PC-3 (cell line): Measurements from ENCODE around the gene TEX11.

Experiments used
- CTCF ChIP-seq: fragments of 300-600 bp; sonication (generic); conservative IDR thresholded peaks from 2 replicates; pipeline ENCODE4 v1.5.1; 2017; ENCODE audit warnings: antibody characterized with exemption, low read depth, mild to moderate bottlenecking, low read length
- EZH2 ChIP-seq: fragments of 300-600 bp; sonication (generic); IDR thresholded peaks from one replicate; pipeline ENCODE4 v1.6.1; 2017; ENCODE audit warnings: antibody characterized with exemption, mild to moderate bottlenecking, low read length; ENCODE audit not compliant: unreplicated experiment
- EZH2phosphoT487 ChIP-seq: fragments of 300-600 bp; sonication (generic); IDR thresholded peaks from 2 replicates; pipeline ENCODE4 v1.6.1; 2018; ENCODE audit warnings: mild to moderate bottlenecking, antibody characterized with exemption, low read length, borderline replicate concordance

GRCh38 chrX:70500826-70501225 lies 407.7 kb downstream of the TEX11 start:
- TF ChIP-seq CTCF = no peak
- no peak for TF ChIP-seq EZH2
- no peak for TF ChIP-seq EZH2phosphoT487
